ENCODE measurements around the gene GBGT1. TPM values are rescaled to one million over a fixed set of nuclear protein-coding genes. Genes with fewer than 3 reads are reported as not detected.

The GBGT1 gene
- total and polyA plus RNA-seq, 10 donors: 9.2 to 52.8 (median 30.7) TPM

DNA sequence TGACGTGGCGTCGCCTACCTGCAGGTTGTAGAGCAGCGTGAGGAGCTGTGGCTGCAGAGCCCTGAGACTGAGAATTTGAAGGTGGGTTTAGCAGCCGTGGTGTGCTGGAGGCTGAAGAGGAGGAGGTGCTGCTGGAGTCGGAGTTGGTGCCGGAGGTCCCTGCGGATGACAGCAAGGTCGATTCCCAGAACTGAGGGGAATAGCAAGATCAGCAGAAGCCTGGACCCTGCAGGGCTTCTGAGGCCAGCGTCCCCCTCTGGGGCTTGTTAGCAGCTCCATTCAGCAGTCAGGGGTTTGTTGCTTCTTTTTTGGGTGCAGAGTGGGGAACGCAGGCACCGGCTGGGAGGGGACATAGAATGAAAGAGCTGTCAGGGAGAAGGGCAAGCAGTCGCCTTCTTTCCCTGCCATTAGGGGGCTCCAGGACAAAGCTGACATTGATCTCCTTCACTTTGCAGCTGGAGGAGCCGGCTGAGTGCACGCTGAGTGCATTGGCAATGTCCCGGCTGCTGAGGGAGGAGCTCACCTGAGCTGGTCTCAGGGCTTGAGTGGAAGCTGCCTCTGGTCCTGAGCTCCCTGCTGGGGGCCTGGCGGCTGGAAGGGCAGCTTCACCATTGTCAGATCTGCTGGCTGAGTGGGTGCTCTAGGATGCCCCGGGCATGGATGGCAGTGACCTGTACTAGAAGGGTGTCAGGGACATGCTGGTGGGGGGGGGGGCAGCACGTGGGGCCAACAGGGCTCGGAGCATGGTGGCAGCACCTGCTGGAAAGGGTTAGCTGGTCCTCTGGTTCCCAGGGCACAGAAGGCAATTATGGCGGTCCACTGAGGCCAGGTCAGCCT is 24.5 kb upstream of the GBGT1 start:
- Histone ChIP-seq H3K27ac (no peak overlapping the region), H3K9me3 (no peaks in the 10 kb centered on the region), H3K36me3 (no peaks in the 10 kb centered on the region), H3K27me3 (replicated peaks in 1 of 7) (peaks cover 0 to 55% (median 3%) of the 10 kb centered on the region in 7 donors), H3K4me3 (no peak overlapping the region), H3K4me1 (peaks cover 0 to 20% (median 12%) of the 10 kb centered on the region in 6 donors)
- DNase-seq: peak; percentile 54
- intact Hi-C loops (cut with DNase I; ENCODE audit: low total_unique reads): loop anchor here (5.0 to 10.0 kb wide), 2 partner anchors 217 to 299 kb away; no protein-coding TSS in a partner anchor
- TF ChIP-seq CTCF (IDR thresholded peaks at IDR 0.05 in 8 of 11, conservative IDR thresholded peaks at IDR 0.05 in 3 of 11) (peak in 1 of 11 experiments; percentile 15), POLR2AphosphoS5 (IDR thresholded peaks at IDR 0.05) (no peak)
- 49 to 59% (median 50%) methylated on average over 18 to 21 of the region's 21 CpGs for WGBS, 5 donors

GRCh38 chr9:133187561-133188005 is 23.9 kb upstream of the GBGT1 start:
- TF ChIP-seq POLR2AphosphoS5 (IDR thresholded peaks at IDR 0.05) (no peak), POLR2A (IDR thresholded peaks at IDR 0.05) (no peak), CTCF (IDR thresholded peaks at IDR 0.05 in 8 of 11, conservative IDR thresholded peaks at IDR 0.05 in 3 of 11) (no peak)
- H3K36me3 ChIP-seq: no peaks in the 10 kb centered on the region
- peak; percentile 62 for DNase-seq
- H3K27me3 ChIP-seq (replicated peaks in 1 of 7): peaks cover 0 to 57% (median 3%) of the 10 kb centered on the region in 7 donors
- no peak overlapping the region for H3K4me3 ChIP-seq
- H3K9me3 ChIP-seq: no peaks in the 10 kb centered on the region
- WGBS, 5 donors: 86 to 92% (median 89%) methylated on average over 7 to 10 of the region's 10 CpGs
- H3K4me1 ChIP-seq: peaks cover 0 to 20% (median 12%) of the 10 kb centered on the region in 6 donors
- intact Hi-C loops (cut with DNase I; ENCODE audit: low total_unique reads): loop anchor here (5.0 to 10.0 kb wide), 2 partner anchors 217 to 300 kb away; no protein-coding TSS in a partner anchor
- no peak overlapping the region for H3K27ac ChIP-seq

- Histone ChIP-seq H3K36me3 (no peaks in the 10 kb centered on the region), H3K27me3 (replicated peaks in 1 of 7) (peaks cover 0 to 59% (median 3%) of the 10 kb centered on the region in 7 donors), H3K9me3 (no peaks in the 10 kb centered on the region), H3K4me1 (peaks cover 0 to 20% (median 12%) of the 10 kb centered on the region in 6 donors), H3K4me3 (no peak overlapping the region), H3K27ac (no peak overlapping the region)
- TF ChIP-seq POLR2AphosphoS5 (IDR thresholded peaks at IDR 0.05) (no peak), CTCF (IDR thresholded peaks at IDR 0.05 in 8 of 11, conservative IDR thresholded peaks at IDR 0.05 in 3 of 11) (no peak), POLR2A (IDR thresholded peaks at IDR 0.05) (no peak)
- 89 to 98% (median 95%) methylated on average over 5 to 6 of the region's 6 CpGs for WGBS, 5 donors
- DNase-seq: peak; percentile 53
- intact Hi-C loops (cut with DNase I; ENCODE audit: low total_unique reads): loop anchor here (5.0 to 10.0 kb wide), 2 partner anchors 218 to 301 kb away; no protein-coding TSS in a partner anchor
These were observed 23.0 kb upstream of the GBGT1 start for GRCh38 chr9:133186736-133187135.

GRCh38 chr9:133184971-133185370 is 21.3 kb upstream of the GBGT1 start:
- TF ChIP-seq POLR2A (IDR thresholded peaks at IDR 0.05) (no peak), POLR2AphosphoS5 (IDR thresholded peaks at IDR 0.05) (peak in 1 of 3 donors; percentile 21), CTCF (IDR thresholded peaks at IDR 0.05 in 8 of 11, conservative IDR thresholded peaks at IDR 0.05 in 3 of 11) (peak in 10 of 11 experiments; percentile 28 to 72 (median 59))
- H3K27me3 ChIP-seq (replicated peaks in 1 of 7): peaks cover 0 to 65% (median 3%) of the 10 kb centered on the region in 7 donors
- WGBS, 5 donors: 4 to 8% (median 6%) methylated on average over 6 to 7 of the region's 8 CpGs
- H3K36me3 ChIP-seq: no peaks in the 10 kb centered on the region
- H3K27ac ChIP-seq: no peak overlapping the region
- no peaks in the 10 kb centered on the region for H3K9me3 ChIP-seq
- peaks cover 0 to 20% (median 12%) of the 10 kb centered on the region in 6 donors for H3K4me1 ChIP-seq
- no peak for DNase-seq
- H3K4me3 ChIP-seq: no peak overlapping the region
- intact Hi-C loops (cut with DNase I; ENCODE audit: low total_unique reads): loop anchor here (5.0 to 10.0 kb wide), 3 partner anchors 142 to 302 kb away; no protein-coding TSS in a partner anchor

All from spleen (tissue), 11 donors.